GM21526 (cell line): Measurements from ENCODE around the gene EMC9.
A peak's percentile ranks its signal among the peaks of the same experiment; 100 is the strongest.
"Not testable (repeated sequence)": the region's sequence is repeated elsewhere in the genome, so short reads cannot be mapped to it uniquely, and the experiment has no call there.

Experiments
- ATAC-seq: cut with Tn5 transposase; IDR thresholded peaks from one replicate; pipeline ENCODE4 v1.9.1; 2021; ENCODE audit warnings: moderate library complexity; ENCODE audit not compliant: unreplicated experiment, low FRiP score

EMC9 gene

GRCh38 chr14:24113801-24114531, 27.4 kb downstream of the EMC9 start:
- ATAC-seq = no peak

GRCh38 chr14:24113379-24113800, 28.0 kb downstream of the EMC9 start:
- no peak for ATAC-seq

DNA sequence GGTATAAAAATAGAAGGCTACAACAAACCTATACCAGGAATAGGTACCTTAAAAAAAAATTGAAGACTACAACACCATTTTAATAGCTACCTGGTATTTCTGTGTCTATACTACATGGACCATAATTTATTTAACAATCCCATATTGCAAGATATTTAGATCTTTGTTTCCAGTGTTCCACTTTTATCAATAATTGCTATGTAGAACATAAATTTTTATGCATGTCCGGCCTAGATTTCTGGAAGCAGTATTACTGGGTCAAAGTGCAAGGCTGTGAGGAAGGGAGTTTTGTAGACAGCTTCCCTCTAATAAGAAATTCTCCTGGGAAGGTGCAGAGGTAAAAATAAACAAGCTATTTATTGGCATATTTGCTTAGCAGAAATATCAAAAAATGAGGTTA, 30.9 kb downstream of the EMC9 start:
- ATAC-seq = no peak

DNA sequence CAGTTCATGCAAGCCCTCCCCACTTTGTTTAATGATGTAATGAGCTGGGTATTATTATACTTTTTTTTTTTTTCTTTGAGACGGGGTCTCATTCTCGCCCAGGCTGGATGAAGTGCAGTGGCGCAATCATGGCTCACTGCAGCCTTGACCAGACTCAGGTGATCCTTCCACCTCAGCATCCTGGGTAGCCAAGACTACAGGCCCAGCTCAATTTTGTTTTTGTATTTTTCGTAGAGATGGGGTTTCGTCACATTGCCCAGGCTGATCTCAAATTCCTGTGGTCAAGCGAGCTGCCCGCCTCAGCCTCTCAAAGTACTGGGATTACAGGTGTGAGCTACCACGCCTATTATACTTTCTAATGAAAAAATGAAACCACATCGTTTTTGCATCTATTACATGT, 31.3 kb downstream of the EMC9 start:
- ATAC-seq = no peak

DNA sequence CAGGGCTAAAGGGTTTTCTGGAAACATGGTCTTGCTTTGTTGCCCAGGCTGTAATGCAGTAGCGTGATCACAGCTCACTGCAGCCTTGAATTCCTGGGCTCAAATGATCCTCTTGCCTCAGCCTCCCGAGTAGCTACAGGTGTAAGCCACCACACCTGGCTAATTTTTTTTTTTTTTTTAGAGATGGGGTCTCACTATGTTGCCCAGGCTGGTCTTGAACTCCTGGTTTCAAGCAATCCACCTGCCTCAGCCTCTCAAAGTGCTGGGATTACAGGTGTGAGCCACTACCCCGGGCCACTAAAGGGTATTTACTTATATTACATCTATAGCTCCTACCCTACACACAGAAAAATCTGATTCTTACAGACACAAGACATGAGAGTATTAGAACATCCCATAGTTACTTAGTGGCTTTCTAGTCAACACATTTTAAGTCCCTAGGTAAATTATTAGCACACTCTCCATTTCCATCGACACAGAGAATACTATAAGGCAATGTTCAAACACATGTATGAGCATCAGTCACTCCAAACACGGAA, 33.0 kb downstream of the EMC9 start:
- ATAC-seq = no peak

DNA sequence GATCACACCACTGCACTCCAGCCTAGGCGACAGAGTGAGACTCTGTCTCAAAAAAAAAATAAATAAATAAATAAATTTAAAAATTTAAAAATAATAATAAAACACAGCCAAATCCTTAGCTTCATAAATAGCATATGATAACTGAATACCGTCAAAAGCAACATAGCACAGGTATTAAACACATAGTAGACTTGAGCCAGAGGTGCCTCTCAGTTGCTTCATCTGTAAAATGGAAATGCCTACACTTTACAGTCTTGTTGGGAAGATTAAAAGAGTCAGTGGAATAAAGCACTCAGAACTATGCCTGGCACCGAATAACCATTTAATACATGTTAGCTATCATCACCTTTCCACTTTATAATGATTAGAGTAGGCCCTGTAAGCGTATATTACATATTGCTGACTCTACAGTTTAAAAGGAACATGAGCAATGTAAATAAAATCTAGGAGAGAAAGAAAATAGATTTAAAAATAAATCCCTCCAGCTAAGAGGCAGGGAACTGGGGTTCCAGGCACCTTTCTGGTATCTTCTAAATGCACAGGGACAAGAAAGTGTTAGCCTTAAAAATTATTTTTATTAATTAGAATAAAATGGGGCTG, 34.6 kb downstream of the EMC9 start:
- no peak for ATAC-seq

- ATAC-seq = not testable (repeated sequence)
These were observed 35.7 kb downstream of the EMC9 start for GRCh38 chr14:24105609-24106239.

GRCh38 chr14:24103451-24103850, 37.9 kb downstream of the EMC9 start:
- ATAC-seq = no peak

DNA sequence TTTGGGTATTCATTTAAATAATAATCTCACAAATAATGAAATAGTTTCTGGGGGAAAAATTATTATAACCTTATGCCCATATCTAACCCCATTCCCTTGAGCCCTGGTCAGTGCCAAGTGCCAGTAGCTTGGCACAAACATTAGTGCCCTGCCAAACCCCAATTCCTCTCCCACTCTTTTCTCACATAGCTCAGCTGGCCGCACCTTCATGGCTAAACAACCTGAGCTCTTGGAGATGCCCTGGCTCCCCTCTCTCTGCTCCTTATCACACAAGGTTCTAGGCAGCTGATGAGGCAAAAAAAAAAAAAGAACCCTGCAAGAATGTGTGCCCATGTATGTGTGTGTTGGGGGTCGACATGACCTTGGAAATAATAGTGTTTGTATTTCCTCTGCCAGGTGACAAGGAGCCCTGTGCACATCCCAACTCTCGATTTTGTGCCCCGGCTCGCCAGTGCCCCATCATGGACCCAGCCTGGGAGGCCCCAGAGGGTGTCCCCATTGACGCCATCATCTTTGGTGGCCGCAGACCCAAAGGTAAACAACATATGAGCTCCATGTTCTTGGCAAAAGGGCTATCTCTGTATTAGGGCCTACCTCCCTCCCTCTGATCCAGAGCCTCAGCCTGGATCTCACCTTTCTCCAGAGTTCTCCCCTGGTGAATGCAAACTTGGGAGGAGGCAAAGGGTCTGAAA, 38.9 kb downstream of the EMC9 start:
- ATAC-seq = no peak

GRCh38 chr14:24100982-24101494, 40.4 kb downstream of the EMC9 start:
- ATAC-seq = no peak

DNA sequence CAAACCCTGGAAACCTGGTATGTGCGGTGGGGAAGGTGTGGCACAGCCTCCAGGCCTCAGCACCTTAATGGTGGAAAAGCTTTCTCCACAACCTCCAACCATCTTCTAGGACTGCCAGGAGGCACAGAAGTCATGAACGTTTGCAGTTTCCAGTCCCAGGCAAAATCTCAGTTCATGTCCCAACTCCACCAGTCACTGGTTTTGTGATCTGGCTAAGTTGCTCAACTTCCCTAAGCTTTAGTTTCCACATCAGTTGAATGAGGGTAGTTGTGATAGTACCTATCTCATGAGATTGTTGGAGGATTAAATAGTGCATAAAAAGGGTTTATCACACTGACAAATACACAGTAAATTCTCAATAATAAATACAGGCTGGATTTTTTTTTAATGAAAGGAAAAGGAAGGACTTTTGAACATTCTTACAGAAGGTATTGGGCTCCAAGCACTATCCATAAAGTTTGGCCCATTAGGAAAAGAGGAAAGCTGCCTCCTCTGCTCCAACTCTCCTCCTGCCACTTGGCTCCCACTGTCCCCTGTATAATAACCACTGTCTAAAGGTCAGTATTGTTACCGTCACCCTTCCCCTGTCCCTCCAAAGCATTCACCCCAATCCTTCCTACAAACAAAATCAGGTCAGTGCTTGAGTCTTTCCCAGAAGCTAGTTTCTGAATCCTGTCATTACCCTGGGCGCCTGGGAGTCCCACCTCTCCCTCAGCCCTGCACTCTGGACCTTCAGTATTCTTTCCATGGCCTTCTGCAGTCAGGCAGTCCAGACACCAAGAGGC, 41.0 kb downstream of the EMC9 start:
- no peak for ATAC-seq

DNA sequence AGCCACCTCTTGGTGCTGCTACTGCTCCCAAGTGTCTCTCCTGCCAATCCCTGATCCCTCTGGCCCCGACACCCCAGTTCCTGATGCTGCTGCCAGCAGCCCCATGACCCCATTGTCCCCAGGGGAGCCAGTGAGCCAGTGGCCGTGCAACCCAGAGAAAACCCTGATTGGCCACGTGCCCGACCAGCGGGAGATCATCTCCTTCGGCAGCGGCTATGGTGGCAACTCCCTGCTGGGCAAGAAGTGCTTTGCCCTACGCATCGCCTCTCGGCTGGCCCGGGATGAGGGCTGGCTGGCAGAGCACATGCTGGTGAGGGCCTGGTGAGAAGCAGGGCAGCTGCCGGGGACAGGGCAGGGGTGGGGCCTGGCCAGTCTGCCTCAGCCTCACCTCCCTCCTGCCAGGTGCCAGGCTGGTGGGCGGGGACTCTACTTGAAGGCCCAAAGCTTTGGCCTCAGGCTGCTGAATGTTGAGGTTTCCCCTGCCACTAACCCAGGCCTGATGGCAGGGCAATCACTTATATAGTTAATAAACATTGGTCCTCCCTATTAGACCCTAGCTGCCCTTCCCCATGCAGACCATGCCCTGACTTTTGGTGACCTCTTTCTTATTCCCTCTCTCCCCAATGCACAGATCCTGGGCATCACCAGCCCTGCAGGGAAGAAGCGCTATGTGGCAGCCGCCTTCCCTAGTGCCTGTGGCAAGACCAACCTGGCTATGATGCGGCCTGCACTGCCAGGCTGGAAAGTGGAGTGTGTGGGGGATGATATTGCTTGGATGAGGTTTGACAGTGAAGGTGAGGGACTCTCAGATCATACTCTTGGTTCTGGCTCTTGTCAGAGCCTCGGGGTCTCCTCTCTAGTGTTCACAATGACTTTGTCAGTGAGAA, 42.2 kb downstream of the EMC9 start:
- ATAC-seq = no peak

DNA sequence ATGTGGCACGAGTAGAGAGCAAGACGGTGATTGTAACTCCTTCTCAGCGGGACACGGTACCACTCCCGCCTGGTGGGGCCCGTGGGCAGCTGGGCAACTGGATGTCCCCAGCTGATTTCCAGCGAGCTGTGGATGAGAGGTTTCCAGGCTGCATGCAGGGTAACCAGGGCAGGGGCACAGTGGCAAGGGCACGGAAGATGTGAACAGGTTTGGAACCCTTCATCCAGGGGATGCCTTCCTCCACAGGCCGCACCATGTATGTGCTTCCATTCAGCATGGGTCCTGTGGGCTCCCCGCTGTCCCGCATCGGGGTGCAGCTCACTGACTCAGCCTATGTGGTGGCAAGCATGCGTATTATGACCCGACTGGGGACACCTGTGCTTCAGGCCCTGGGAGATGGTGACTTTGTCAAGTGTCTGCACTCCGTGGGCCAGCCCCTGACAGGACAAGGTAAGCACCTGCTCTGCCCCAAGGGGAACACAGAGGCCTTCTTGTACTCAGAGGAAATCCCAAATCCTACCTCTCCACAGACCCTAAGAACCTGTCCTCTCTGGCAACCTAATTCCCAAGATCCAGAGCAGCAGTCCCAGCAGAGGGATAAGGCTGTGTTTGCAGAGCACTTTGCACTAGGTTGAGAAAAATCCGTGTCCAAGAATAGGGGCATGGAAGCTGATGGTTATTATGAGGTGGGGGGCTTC, 43.0 kb downstream of the EMC9 start:
- no peak for ATAC-seq

- no peak for ATAC-seq
These were observed 44.7 kb downstream of the EMC9 start for GRCh38 chr14:24096545-24097181.

GRCh38 chr14:24095271-24096068, 45.9 kb downstream of the EMC9 start:
- ATAC-seq = peak; percentile 45

GRCh38 chr14:24094841-24095270, 46.5 kb downstream of the EMC9 start:
- no peak for ATAC-seq
